HEK293T (cell line): Measurements from ENCODE around the gene RNF34.

Experiments
- ELF4 ChIP-seq: fragments of 450-650 bp; IDR thresholded peaks from 2 replicates; pipeline ENCODE4 v1.6.1; 2017; ENCODE audit warnings: antibody characterized with exemption
- FOXA1 ChIP-seq: fragments of 450-650 bp; IDR thresholded peaks from 2 replicates; pipeline ENCODE4 v1.6.1; 2016; ENCODE audit warnings: mild to moderate bottlenecking
- SUZ12 ChIP-seq: fragments of 450-650 bp; IDR thresholded peaks from 2 replicates; pipeline ENCODE4 v1.6.1; 2016; ENCODE audit warnings: mild to moderate bottlenecking
- TARDBP ChIP-seq: fragments of 450-650 bp; IDR thresholded peaks from 2 replicates; pipeline ENCODE4 v1.6.1; 2016

DNA sequence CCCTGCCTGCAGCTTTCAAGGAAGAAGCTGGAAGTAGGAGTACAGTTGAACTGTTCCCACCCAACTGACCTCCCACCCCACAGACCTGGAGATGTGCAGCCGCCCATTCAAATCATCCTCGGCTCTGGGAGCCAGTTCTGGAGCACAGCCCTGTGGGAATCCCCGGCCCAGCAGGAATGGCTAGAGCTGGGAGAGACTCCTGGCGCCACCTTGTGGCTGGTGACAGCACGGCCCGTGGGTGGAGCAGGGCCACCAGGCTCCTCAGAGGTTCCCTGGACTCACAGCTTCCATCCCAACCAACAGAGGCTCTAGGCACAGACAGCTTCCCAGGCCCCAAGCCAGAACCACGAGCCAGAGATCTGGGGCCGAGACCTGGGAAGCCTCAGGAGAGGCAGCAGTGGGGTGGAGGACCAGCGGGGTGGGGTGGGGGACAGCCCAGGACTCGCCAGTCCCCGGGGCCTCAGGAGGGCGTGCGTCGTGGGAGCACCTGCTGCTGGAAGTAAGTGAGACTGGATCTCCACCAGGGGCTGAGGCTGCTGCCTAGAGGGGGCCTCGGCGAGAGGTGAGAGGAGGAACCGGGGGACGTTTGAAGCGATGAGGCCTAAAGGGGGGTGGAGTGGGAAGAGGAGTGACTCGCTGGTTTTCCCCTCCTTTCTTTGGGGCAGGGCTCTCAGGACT is 43.4 kb downstream of the RNF34 start:
- TF ChIP-seq TARDBP = no peak
- no peak for TF ChIP-seq FOXA1
- TF ChIP-seq ELF4 = no peak
- no peak for TF ChIP-seq SUZ12
